Ecto neural progenitor cell (in vitro differentiated cells): ENCODE data around the gene THSD4.
A peak's percentile ranks its signal among the peaks of the same experiment; 100 is the strongest.

ENCODE experiments used
- DNase-seq: peaks from one replicate; pipeline ENCODE4 v3.0.0-alpha.2; 2018; ENCODE audit warnings: low spot score

The THSD4 gene

DNA sequence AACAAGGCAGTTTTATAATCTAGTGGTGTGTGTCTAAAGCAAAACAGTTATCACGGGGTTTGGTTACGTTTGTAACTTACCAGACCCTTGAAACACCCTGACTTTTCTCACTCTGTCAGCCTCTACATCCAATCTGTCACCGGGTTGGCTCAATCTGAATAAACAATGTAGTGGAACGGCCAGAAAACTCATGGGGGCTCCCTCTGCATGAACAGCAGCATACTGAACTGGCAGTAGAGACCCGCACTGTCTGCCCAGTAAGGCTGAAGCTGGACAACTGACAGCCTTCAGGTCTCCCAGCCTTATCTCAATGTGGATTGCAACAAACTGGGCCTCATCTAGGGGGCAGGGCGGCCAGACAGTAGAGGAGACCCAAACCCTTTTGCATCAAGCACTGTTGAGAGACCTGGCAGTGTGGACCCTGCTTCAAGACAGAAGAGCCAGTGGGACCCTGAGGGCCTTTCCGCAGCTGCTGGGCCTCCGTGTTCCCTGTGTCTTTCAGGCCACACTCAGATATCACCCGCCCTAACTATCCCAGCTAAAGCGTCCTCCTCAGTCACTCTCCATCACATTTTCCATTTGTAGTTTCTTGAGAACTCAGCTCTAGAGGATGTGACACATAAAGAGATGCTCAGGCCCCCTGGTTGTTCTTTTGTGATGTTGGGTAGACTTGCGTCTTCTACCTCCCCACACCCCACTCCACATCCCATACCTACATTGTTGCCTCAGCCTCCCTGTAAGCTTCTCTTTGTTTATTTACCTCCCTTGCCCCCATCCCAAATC lies 513.9 kb downstream of the THSD4 start:
- DNase-seq = no peak

DNA sequence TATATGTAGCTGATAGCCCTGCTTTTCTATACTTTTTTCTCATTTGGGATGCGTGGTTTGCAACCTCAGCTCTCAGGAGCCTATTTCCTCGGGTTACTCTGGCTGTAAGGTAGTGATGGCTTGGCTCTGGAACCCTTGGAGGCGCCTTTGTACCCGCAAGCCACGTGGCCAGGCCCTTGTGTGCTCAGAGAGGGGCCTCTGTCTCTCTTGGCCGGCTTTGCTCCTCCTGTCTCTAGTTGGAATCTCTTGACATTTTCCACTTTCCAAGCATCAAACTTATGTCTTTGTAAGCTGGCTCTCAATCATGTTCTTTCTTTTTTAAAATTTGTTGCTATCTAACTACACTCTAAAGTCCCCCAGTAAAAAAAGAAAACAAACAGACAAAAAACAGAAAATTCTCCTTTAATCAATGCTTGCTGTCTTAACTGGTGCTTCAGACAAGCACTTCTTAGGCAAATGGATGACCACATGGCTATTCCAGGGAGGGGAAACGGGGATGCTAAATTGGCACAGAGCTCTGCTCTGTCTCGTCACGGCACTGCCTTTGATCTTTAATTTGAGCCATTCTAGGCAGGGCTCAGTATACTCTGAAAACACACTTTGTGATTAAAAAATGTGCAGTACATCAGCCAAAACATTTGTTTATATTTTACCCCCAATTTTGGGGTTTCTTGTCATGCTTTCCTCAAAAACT lies 514.7 kb downstream of the THSD4 start:
- no peak for DNase-seq

DNA sequence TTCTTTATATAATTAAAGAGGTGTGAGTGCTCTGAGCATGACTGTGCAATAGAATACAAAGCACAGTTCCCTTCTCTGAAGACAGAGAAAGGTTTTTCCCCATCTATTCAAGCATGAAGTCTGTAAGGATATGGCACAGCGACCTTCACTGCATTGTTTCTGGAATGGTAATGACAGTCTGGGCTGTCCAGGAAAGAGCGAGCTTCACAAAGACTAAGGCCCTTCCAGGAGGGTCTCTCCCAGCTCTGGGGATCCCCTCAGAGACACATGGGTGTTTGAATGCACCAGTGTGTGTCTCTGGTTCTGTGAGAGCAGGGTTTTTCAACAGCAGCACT lies 515.2 kb downstream of the THSD4 start:
- no peak for DNase-seq

DNA sequence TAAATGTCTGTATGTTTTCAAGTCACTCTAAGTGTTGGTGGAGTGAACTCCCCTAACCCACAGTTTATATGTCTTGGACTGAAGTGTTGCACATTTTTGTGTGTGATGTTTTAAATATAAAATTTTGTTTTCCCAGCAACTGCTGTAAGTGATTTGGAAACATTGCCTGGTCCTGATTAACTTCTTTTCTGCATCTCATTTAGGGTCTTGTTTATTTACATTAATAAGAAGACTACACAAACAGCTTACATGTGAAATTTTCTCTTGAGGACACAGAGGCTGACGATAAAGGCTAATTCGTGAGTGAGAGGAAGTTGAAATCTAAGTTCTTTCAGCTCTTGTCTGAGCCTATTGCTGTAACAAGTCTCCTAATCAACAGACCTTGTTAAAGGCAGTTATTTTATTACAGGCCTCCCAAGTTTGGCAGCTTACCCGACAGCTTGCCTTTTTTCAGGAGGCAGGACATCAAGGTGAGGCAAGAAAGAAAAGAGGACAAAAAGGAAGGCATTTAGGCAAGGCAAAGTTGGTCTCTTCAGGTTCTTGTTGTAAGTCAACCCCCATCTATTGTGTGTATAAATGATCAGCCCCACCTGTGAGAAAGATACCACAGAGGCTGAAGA lies 517.4 kb downstream of the THSD4 start:
- no peak for DNase-seq

DNA sequence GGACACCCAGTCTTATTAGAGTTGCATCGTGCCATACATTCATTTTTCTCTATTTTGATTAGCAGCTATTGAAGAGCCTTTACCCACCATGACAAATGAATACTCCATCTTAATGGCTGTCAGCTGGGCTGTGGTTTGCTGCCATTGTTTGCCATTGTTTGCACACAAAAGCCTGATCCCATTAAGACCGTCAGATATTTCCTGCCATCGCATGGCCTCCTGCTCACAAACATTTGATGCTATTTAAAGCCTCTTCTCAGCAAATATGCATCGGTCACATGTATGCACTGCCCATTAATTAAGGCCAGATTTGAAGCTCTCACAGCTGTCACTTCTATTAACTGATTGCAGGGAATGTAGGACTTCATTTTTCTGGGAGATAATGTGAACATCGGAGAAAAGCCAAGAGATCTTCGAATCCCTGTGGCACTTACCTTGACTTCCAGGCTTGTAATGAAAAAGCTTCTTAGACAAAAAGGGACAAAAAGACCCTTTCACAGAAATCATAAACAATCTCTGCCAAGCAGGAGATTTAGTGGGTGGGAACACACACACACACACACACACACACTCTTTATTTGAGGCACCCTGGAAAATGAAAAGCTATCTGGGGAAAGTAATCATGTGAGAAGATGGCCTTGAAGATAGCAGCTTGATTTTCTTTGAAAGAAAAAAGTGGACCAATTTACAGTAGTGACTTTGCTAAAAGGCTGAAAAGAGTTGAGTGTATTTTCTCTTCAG lies 519.7 kb downstream of the THSD4 start:
- DNase-seq = no peak

DNA sequence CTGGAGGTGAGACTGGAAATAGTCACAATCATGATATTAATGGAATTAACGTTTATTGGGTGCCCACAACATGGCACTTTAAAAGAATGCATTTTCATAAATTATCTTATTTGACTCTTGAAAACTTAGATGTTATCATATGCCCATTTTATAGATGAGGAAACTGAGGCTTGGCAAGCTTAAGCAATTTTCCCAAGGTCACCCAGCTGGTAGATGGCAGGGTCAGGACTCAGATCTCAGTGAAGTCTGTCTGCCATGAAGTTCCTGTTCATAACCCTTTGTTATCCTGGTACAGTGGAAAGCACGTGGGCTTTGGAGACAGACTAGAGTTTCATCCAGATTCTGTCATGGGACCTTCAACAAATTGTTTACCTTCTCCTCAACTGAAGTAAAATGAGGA lies 520.5 kb downstream of the THSD4 start:
- DNase-seq = no peak

DNA sequence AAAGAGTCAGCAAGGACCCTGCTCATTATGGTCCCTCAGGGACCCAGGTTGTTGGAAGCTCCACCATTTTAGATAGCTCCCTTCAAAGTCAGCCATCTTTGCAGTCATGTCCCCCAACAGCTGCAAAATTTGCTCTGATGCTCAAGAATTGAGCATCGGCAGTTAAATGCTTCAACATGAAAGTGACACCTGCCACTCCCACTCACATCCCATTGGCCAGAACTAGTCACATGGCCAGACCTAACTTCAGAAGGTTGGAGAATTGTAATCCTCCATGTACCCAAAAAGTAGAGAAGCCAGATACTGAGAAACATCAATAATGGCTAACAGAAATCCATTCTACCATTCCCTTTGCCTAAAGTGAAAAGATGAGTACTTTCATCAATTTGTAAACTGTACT lies 523.6 kb downstream of the THSD4 start:
- no peak for DNase-seq

DNA sequence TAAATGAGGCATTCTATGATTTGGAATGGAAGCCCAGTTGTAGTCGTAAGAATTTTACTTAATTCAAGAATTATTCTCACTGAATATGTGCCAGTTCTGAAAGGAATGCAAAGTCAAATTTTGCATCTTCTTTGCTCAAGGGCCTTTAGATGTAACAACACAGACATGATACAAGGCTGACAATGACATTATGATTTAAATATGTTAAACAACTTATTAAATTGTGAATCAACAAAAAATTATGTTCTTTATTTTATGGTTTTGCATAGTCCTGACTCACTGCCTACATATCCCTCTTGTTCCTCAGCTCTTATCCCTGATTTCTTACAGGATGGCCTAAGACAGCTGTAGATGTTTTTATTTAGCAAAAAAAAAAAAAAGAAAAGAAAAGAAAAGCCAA lies 524.2 kb downstream of the THSD4 start:
- DNase-seq = no peak

DNA sequence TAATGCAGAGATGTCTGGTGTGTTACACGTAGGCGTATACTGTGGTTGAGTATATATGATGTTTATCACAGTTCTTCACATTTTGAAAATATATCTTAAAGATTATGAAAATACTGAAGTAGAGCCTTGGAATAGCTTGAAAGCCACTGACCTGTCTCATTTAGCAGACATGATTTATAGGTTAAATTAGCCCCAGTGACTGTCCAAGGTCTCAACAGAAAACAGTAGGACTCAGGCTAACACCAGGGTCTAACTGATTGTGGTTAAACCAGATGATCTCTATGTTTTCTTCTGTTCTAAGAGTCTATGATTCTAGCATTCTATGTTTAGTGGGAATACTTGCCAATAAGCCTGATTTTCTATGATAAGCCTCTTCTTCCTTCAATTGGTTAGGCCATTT lies 528.6 kb downstream of the THSD4 start:
- DNase-seq = no peak

DNA sequence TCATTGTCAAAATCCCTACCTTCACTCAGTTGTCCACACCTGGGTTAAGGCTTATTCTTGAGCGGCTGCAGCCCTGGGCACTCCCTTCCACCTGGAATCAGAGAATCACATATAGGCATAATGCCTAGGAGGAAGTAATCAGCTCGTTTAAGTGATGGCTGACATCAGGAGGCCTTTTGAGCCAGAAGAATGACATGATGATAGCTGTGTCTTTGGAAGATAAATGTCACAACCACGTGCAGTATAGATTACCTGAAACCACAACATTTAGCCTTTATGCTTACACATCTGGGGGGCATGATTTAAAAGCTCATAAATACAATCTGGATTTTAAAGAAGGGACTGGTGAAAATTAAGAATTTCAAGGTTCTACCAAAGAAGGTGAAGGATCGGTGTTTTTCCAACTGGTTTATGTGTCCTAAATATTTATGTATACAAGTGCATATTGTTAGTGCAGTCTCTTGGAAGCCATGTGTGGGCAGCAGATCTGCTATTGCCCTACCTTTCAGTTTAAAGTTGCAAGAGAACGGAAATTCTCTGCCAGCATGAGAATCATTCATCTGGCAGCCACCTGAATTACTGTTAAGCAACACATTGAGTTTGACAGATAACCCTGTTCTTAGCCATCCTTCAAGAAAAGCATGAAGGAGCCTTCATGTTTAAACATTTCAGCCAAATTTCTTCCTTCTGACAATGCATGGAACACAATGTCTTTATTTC lies 531.7 kb downstream of the THSD4 start:
- no peak for DNase-seq

DNA sequence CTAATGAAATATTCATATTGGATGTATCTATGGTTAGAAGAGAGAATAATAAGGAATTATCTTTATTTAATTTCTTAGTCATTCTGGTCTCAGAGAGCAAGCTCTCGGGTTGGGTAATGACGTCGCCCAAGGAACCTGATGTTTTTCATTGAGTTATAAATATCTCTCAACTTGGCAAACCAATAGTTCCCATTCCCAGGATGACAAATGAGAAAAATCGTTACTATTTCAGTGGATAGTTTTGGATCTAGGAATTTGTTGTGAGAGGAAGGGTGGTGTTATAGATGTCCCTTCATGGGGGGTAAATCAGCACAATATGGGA lies 532.2 kb downstream of the THSD4 start:
- no peak for DNase-seq

DNA sequence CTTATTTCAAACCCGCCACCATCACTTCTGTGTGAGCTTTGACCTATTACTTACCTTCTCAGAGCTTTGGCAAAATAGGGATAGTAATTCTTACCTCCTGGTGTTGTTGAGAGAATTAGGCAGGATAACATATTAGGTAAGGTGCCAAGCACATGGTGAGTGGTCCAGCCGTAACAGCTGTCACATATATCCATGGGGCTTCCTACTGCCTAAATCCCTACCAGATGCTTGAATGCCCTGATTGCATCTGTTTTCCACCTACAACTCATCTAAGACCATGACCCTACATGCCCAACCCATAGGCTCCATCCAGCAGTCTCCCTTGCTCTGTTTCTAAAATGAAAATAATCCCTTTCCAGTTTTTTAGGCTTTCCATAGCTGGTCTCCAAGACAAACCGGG lies 532.8 kb downstream of the THSD4 start:
- no peak for DNase-seq

DNA sequence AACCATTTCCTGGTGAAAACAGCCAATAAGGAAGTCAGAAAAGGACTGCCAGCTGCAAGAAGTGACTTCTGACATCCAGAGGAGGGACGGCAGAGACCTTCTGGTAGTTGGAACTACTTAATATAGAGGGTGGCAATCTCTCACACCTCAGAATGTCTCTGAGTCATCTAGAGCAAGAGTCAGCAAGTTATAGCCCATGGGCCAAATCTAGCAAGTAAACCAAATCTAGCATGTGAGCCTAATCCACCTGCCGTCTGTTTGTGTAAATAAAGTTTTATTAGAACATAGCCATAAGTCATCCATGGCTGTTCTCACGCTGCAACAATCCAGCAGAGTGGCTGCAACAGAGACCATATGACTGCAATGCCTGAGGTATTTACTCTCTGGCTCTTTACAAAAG lies 534.6 kb downstream of the THSD4 start:
- no peak for DNase-seq

DNA sequence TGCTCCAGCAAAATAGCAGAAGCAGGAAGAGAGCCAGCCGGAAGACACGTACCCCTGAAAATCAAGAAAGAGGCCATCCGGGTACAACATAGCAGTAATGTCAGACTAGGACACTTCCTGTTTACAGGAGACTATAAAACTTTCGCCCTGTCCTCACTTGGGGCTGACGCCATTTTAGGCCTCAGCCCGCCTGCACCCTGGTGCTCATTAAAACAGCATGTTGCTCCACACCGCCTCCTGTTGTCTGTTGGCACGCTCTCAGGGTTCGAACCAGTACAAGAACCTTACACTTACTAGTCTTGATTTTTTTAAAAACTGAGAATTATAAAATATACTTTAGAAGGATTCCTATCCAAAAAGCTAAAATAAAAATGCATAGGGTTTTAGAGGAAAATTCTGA lies 535.3 kb downstream of the THSD4 start:
- DNase-seq = no peak

DNA sequence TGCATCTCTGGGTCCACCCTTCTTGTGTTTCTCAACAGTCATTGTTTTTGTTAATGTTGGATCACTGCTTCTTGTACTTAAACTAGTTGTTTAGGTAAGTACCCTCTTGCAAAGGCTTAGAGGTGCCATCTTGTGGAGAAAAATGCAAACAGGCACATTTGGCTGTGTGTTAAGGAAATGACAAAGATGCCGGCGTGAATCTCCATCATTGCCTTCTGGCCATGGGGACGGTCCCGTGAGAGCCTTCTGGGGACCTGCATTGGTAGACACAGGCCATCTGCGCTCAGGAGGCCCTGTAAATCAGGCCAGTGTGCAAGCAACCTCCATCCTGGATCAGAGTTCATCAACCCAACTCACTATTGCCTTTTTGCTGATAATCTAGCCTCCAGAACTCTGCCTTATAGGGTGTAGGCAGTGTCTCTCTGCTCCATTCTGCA lies 536.5 kb downstream of the THSD4 start:
- DNase-seq = peak; percentile 56

DNA sequence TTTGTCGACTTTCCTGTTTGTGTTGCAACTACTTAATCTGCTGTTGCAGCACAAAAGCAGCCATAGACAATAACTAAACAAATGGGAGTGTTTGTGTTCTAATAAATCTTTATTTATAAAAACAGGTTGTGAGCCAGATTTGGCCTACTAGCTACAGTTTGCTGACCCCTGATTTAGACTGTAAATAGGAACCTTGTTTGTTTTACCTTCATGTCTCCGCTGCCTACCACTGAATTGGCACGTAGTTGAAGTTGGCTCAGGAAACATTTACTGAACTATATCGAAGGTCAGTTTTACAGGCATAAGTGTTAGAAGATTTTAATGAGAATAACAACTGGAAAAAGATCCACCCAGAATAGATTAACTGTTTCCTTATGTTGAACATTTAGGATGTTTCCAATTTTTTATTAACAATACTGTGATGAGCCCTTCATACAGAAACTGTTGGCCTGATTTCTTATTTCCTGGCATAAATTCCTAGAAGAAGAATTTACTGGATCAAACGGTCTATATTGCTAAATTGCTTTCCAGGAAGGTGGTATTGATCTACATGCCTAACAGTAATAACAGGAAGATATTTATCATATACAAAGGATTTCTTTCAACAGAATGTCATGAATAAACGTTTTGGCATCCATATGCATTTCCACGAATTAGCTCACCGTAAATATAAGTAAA lies 538.9 kb downstream of the THSD4 start:
- no peak for DNase-seq

DNA sequence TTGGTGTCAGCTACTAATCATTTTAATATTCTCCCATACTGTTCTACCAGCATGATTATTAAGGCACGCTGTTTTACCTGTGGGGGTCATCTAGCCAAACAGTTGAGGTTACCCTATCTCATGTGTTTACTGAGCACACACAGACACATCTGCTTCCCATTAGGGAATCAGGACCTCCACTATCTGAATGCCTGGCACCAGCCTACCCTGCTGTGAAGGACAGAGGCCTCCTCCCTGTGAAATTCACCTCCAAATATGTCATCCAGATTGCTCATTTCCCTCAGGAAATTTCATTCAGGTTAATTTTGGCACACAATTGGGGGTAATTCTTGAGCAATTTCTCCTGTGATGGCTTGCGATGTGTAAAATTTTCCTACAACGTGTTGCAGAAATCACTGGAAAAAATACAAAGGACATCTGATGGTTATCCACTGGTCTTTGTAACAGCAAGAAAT lies 539.5 kb downstream of the THSD4 start:
- no peak for DNase-seq

DNA sequence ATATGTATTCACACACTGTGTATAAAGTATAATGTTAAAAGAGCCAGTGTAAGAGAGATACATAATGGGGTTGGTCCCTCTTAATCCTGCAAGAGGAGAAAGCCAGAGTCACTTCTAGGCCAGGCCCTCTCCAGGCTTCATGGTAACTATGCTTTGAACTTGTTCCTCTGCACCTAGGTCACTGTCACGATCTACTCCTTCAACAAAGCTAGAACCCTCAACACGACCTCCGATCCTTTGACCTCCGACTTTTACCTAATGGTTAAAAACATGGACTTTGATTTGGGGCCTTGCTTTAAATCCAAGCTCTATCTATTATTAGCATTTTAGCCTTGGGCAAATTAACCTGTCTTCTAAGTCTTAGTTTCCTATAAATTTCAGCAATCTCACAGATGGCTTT lies 541.2 kb downstream of the THSD4 start:
- DNase-seq = no peak

DNA sequence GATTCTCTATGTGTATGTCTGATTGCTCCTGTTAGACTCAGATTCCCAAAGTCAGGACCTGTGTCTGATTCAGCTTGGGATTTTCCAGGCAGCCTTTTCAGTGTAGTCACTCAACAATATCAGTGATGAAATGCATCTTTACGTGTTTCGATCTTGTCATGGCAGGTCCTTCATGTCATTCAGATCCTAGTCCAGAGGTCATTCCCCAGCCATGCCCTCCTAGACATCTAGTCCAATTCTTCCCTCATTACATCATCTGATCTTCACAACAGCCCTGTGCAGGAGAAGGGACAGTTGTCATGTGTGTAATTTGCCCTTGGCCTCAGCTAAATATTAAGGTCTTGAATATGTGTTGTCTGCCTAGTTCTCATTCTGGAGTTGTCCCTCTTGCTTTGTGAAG lies 541.9 kb downstream of the THSD4 start:
- DNase-seq = no peak

DNA sequence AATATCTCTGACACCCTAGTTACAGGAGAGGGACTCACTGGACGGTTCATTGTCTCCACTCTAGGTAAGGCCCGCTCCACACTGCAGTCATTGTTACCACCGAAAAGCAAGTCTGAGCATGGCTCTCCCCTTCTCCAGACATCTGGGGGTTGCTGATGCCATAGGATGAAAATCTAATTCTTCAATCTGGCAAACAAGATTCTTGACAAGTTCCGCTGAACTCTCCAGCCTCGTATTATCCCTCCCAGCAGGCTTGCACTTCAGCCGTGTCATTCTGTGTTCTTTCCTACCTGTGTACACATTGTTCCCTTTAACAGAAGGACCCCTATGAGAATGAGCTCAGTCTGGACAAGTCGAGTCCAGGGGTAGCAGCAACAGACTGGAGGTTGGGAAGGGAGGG lies 542.8 kb downstream of the THSD4 start:
- DNase-seq = no peak
